Measurements from ENCODE around the gene ROBO1. TPM values are rescaled to one million over a fixed set of nuclear protein-coding genes. Genes with fewer than 3 reads are reported as not detected.

Gene ROBO1
- total and polyA plus RNA-seq, 12 donors: 6.4 to 144 (median 43.9) TPM

- Histone ChIP-seq H3K27me3 (no peaks in the 10 kb centered on the region), H3K9me3 (replicated peaks in 1 of 3) (no peaks in the 10 kb centered on the region), H3K27ac (no peak overlapping the region), H3K4me3 (no peak overlapping the region), H3K4me1 (replicated peaks in 1 of 2) (no peaks in the 10 kb centered on the region), H3K36me3 (replicated peaks in 1 of 2) (no peaks in the 10 kb centered on the region)
- WGBS, 4 donors: 80 to 87% (median 84%) methylated on average over 9 of the region's 9 CpGs
- intact Hi-C loops (cut with DNase I): no loop called here
- TF ChIP-seq POLR2A (IDR thresholded peaks at IDR 0.05) (no peak), CTCF (IDR thresholded peaks at IDR 0.05) (no peak)
- no peak for DNase-seq
These were observed 773.4 kb downstream of the ROBO1 start for GRCh38 chr3:78994174-78995027.

- no peak overlapping the region for H3K4me3 ChIP-seq
- WGBS, 4 donors: 43 to 49% (median 46%) methylated on average over 4 of the region's 4 CpGs
These were observed 774.4 kb downstream of the ROBO1 start for GRCh38 chr3:78993375-78993774.

GRCh38 chr3:78992830-78993229, 775.0 kb downstream of the ROBO1 start:
- TF ChIP-seq POLR2A (IDR thresholded peaks at IDR 0.05) (no peak), CTCF (IDR thresholded peaks at IDR 0.05) (no peak)

More at GRCh38 chr3:78993375-78993774, 774.4 kb downstream of the ROBO1 start:
- Histone ChIP-seq H3K27me3 (no peaks in the 10 kb centered on the region), H3K27ac (no peak overlapping the region), H3K36me3 (replicated peaks in 1 of 2) (no peaks in the 10 kb centered on the region), H3K9me3 (replicated peaks in 1 of 3) (no peaks in the 10 kb centered on the region), H3K4me1 (replicated peaks in 1 of 2) (no peaks in the 10 kb centered on the region)
- TF ChIP-seq CTCF (IDR thresholded peaks at IDR 0.05) (no peak), POLR2A (IDR thresholded peaks at IDR 0.05) (no peak)
- intact Hi-C loops (cut with DNase I): no loop called here
- peak in 4 of 7 donors; percentile 17 to 39 (median 26) for DNase-seq

GRCh38 chr3:78992400-78992799, 775.4 kb downstream of the ROBO1 start:
- Histone ChIP-seq H3K36me3 (replicated peaks in 1 of 2) (no peaks in the 10 kb centered on the region), H3K4me1 (replicated peaks in 1 of 2) (no peaks in the 10 kb centered on the region), H3K9me3 (replicated peaks in 1 of 3) (no peaks in the 10 kb centered on the region), H3K4me3 (no peak overlapping the region), H3K27ac (no peak overlapping the region), H3K27me3 (no peaks in the 10 kb centered on the region)
- no peak for DNase-seq
- intact Hi-C loops (cut with DNase I): no loop called here
- TF ChIP-seq POLR2A (IDR thresholded peaks at IDR 0.05): no peak
- TF ChIP-seq CTCF (IDR thresholded peaks at IDR 0.05): no peak

More at GRCh38 chr3:78992830-78993229, 775.0 kb downstream of the ROBO1 start:
- no peak overlapping the region for H3K4me3 ChIP-seq
- no peaks in the 10 kb centered on the region for H3K9me3 ChIP-seq (replicated peaks in 1 of 3)
- no peak overlapping the region for H3K27ac ChIP-seq
- no peak for DNase-seq
- 91 to 98% (median 93%) methylated on average over 3 of the region's 3 CpGs for WGBS, 4 donors
- H3K36me3 ChIP-seq (replicated peaks in 1 of 2): no peaks in the 10 kb centered on the region
- no peaks in the 10 kb centered on the region for H3K27me3 ChIP-seq
- intact Hi-C loops (cut with DNase I): no loop called here
- no peaks in the 10 kb centered on the region for H3K4me1 ChIP-seq (replicated peaks in 1 of 2)
